ENCODE data around the gene POLQ.
"Not testable (repeated sequence)": the region's sequence is repeated elsewhere in the genome, so short reads cannot be mapped to it uniquely, and the experiment has no call there.

The POLQ gene

DNA sequence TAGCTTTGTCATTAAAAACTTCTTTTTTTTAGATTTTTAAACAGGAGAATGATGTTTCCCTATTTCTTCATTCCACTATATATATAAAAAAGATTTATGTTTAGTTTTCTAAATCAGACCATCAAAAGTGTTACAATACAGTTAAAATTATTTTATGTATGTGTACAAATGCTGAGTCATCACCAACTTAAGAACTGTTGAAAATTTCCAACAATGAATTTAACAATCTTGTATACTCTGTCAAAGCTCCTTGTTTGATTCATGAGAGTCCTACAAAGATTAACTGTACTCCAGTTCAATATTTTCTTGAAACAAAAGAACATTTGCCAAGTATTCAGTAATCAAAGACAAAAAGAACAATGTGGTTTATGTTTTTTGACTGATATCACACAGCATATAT is 82.0 kb downstream of the POLQ start:
- Histone ChIP-seq H3K4me1 (no peaks in the 10 kb centered on the region), H3K4me3 (no peak overlapping the region), H3K27ac (no peak overlapping the region), H4K20me1 (no peaks in the 10 kb centered on the region; a peak in 1 of 22 replicates), H3K9ac (no peak overlapping the region), H3K4me2 (no peak overlapping the region), H3K9me3 (replicated peaks in 1 of 11) (peaks cover 3 to 14% (median 6%) of the 10 kb centered on the region in 11 experiments; a peak in 20 of 22 replicates), H3K36me3 (peaks cover 38 to 100% (median 90%) of the 10 kb centered on the region in 11 experiments), H3K27me3 (no peaks in the 10 kb centered on the region)
- no peak for TF ChIP-seq Cebpa-rat (IDR thresholded peaks at IDR 0.05)

DNA sequence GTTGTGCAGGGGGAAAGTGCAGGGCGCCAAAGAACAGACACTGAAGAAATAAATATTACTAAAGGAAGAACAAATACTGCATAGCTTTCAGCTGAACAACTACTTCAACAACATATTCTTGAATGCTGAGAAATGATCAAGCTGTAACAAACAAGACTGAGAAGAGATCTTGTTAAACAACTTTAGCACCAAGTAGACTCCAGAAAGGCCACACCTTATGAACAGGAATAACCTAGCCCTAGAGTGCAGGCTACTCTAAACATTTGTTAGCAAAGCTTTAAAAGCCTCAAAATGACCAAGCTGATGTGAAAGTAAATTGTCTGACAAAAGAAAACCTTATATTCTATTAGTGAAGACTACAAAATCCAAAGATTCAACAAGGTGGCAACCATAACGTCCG is 83.2 kb downstream of the POLQ start:
- peaks cover 6 to 19% (median 11%) of the 10 kb centered on the region in 11 experiments; a peak in 20 of 22 replicates for H3K9me3 ChIP-seq (replicated peaks in 1 of 11)
- no peak overlapping the region for H3K4me2 ChIP-seq
- no peak for TF ChIP-seq Cebpa-rat (IDR thresholded peaks at IDR 0.05)
- H3K27ac ChIP-seq: no peak overlapping the region
- H3K4me3 ChIP-seq: no peak overlapping the region
- no peaks in the 10 kb centered on the region for H3K27me3 ChIP-seq
- no peaks in the 10 kb centered on the region for H4K20me1 ChIP-seq
- no peaks in the 10 kb centered on the region for H3K4me1 ChIP-seq
- peaks cover 39 to 96% (median 88%) of the 10 kb centered on the region in 11 experiments for H3K36me3 ChIP-seq
- no peak overlapping the region for H3K9ac ChIP-seq

DNA sequence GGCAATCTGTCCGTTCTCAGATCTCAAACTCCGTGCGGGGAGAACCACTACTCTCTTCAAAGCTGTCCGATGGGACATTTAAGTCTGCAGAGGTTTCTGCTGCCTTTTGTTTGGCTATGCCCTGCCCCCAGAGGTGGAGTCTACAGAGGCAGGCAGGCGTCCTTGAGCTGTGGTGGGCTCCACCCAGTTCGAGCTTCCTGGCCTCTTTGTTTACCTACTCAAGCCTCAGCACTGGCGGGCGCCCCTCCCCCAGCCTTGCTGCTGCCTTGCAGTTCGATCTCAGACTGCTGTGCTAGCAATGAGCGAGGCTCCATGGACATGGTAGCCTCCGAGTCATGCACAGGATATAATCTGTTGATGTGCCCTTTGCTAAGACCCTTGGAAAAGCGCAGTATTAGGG is 94.0 kb downstream of the POLQ start:
- H3K27ac ChIP-seq, H3K4me3 ChIP-seq, H3K27me3 ChIP-seq, H4K20me1 ChIP-seq, H3K9ac ChIP-seq, H3K4me2 ChIP-seq, H3K4me1 ChIP-seq: not testable (repeated sequence)
- Histone ChIP-seq H3K9me3 (replicated peaks in 1 of 11) (peaks cover 0 to 22% (median 6%) of the 10 kb centered on the region in 11 experiments; a peak in 8 of 22 replicates), H3K36me3 (peaks cover 3 to 66% (median 57%) of the 10 kb centered on the region in 11 experiments; a peak in 20 of 22 replicates)

DNA sequence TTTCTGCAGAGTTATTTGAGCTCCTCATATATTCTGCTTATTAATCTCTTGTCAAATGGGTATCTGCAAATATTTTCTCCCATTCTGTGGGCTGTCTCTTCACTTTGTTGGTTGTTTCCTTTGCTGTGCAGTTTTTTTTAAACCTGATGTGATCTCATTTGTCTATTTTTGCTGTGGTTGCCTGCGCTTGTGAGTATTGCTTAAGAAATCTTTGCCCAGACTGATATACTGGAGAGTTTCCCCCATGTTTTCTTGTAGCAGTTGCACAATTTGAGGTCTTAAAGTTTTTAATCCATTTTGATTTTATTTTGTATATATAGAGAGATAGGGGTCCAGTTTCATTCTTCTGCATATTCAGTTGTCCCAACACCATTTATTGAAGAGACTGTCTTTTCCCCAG is 102.3 kb downstream of the POLQ start:
- Histone ChIP-seq H3K4me2 (no peak overlapping the region), H4K20me1 (no peaks in the 10 kb centered on the region), H3K9ac (no peak overlapping the region), H3K27me3 (no peaks in the 10 kb centered on the region), H3K9me3 (replicated peaks in 1 of 11) (peaks cover 0 to 8% (median 0%) of the 10 kb centered on the region in 11 experiments; a peak in 2 of 22 replicates), H3K4me3 (no peak overlapping the region), H3K4me1 (no peaks in the 10 kb centered on the region), H3K27ac (no peak overlapping the region), H3K36me3 (peaks cover 0 to 100% (median 78%) of the 10 kb centered on the region in 11 experiments; a peak in 19 of 22 replicates)
- no peak for TF ChIP-seq Cebpa-rat (IDR thresholded peaks at IDR 0.05)

DNA sequence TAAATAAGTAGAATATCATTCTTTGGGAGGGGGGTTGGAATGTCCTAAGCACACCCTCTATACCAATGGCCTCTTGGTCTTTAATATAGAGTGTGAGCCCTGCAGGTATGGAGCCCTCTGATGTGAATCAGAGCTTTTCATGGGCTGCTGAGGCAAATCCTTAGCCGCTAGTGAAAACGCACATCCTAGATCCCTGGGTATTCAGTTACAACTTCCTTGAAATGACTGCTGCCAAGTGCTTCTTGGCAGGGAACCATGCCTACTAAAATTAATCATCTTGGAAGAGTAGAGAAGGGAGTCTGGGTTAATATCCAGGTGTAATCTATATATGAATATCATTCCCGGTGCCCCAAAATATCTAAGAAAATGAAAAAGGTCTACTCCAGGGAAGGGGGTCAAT is 109.1 kb downstream of the POLQ start:
- peaks cover 0 to 96% (median 71%) of the 10 kb centered on the region in 11 experiments; a peak in 19 of 22 replicates for H3K36me3 ChIP-seq
- H4K20me1 ChIP-seq: no peaks in the 10 kb centered on the region
- no peaks in the 10 kb centered on the region for H3K27me3 ChIP-seq
- H3K27ac ChIP-seq: no peak overlapping the region
- no peak overlapping the region for H3K9ac ChIP-seq
- H3K4me3 ChIP-seq: no peak overlapping the region
- H3K4me2 ChIP-seq: no peak overlapping the region
- TF ChIP-seq Cebpa-rat (IDR thresholded peaks at IDR 0.05): no peak
- H3K9me3 ChIP-seq (replicated peaks in 1 of 11): no peaks in the 10 kb centered on the region
- peaks cover 7 to 18% (median 14%) of the 10 kb centered on the region in 10 experiments; a peak in 15 of 20 replicates for H3K4me1 ChIP-seq

DNA sequence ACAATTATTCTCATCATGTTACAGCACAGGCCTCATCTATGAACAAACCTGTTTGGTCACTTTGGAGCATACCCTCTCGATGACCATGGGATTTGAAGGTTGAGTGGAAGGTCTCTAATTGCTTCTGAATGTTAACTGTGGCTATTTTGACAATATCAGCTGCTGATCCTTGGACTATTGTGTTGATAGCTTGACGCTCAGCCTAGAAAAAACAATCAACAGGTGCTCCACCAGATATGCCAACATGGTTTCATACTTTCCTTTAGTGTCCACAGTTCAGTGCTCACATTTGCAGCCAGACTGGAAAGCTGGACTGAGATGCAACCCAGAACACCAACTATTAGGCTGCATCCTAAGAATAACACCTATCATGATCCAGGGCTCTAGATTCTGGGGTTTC is 109.7 kb downstream of the POLQ start:
- peaks cover 7 to 18% (median 14%) of the 10 kb centered on the region in 10 experiments; a peak in 15 of 20 replicates for H3K4me1 ChIP-seq
- H3K4me3 ChIP-seq: no peak overlapping the region
- no peak overlapping the region for H3K4me2 ChIP-seq
- H3K36me3 ChIP-seq: peaks cover 0 to 96% (median 70%) of the 10 kb centered on the region in 11 experiments; a peak in 20 of 22 replicates
- no peak for TF ChIP-seq Cebpa-rat (IDR thresholded peaks at IDR 0.05)
- no peaks in the 10 kb centered on the region for H3K27me3 ChIP-seq
- no peaks in the 10 kb centered on the region for H4K20me1 ChIP-seq
- no peaks in the 10 kb centered on the region for H3K9me3 ChIP-seq (replicated peaks in 1 of 11)
- H3K9ac ChIP-seq: no peak overlapping the region
- H3K27ac ChIP-seq: no peak overlapping the region

DNA sequence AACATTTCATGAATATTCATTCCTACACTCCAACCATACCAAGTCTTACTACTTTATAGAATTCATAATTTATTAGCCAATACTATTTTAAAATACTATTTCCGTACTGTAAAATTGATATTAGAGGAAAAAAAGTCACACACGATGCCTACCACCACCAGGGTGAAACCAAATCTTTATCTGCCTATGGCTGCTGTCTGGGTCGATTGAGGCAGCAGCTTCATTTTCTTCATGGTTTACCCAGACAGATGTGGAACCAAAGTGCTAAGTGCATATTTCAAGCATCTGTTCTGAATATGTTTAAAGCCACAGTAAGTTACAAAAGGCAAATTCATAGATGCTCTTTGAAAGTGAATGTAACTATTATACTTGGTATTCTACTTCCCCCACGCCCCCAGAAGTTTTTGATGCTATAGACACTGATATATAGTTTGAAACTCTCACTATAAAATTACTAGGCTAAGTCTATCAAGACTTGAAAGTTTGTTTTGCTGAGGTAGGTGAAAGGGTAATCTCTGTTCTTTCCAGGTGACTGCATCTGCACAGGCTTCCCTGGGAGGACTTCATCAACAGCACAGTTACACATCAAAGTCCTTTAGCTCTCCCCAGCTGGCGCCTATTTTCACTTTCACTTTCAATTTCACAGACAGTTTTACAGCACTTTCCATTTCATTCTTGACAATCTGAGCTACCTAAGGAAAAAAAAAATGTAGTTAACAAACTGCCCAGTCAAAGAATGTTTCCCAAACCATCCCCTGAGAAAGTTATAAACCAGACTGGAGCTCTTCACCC is 113.9 kb downstream of the POLQ start:
- Histone ChIP-seq H3K4me1 (peaks cover 7 to 22% (median 14%) of the 10 kb centered on the region in 10 experiments; a peak in 15 of 20 replicates), H4K20me1 (no peaks in the 10 kb centered on the region), H3K27me3 (no peaks in the 10 kb centered on the region), H3K9ac (peak overlapping the region in 1 of 11 experiments; percentile 33; a peak in 2 of 22 replicates), H3K36me3 (peaks cover 15 to 96% (median 64%) of the 10 kb centered on the region in 11 experiments; a peak in 21 of 22 replicates), H3K4me3 (no peak overlapping the region), H3K9me3 (replicated peaks in 1 of 11) (no peaks in the 10 kb centered on the region), H3K27ac (no peak overlapping the region), H3K4me2 (peak overlapping the region; percentile 5 to 53 (median 36); a peak in 16 of 22 replicates)
- TF ChIP-seq Cebpa-rat (IDR thresholded peaks at IDR 0.05): no peak

DNA sequence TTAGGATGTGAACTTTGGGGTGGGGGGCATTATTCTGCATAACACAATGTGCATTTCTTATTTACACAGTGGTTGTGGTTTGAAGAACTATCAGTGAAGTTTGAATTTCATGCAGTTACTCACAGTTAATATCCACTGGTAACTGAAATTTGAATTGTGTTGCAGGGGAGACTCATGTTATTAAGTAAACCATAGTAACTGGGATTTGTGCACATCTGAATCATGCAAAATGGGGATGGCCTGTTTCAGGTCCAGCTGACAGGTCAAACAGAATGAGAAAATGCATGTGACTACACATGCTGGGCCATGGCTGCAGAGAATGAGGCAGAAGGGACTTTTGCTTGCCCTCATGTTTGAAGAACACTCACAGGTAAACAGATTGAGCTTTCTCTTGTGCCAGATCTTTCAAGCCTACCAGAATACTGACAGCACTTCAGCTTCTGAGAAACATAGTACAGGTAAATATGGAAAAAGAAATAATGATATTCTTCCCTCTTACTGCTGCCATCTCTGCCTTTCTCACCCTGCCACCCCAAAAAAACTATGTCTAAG is 115.0 kb downstream of the POLQ start:
- no peaks in the 10 kb centered on the region for H3K9me3 ChIP-seq (replicated peaks in 1 of 11)
- H3K4me3 ChIP-seq: no peak overlapping the region
- H3K36me3 ChIP-seq: peaks cover 15 to 96% (median 61%) of the 10 kb centered on the region in 11 experiments; a peak in 21 of 22 replicates
- no peak overlapping the region for H3K27ac ChIP-seq
- H3K9ac ChIP-seq: no peak overlapping the region
- H4K20me1 ChIP-seq: no peaks in the 10 kb centered on the region
- H3K4me1 ChIP-seq: peaks cover 7 to 22% (median 14%) of the 10 kb centered on the region in 10 experiments; a peak in 15 of 20 replicates
- no peaks in the 10 kb centered on the region for H3K27me3 ChIP-seq
- no peak overlapping the region for H3K4me2 ChIP-seq
- no peak for TF ChIP-seq Cebpa-rat (IDR thresholded peaks at IDR 0.05)

DNA sequence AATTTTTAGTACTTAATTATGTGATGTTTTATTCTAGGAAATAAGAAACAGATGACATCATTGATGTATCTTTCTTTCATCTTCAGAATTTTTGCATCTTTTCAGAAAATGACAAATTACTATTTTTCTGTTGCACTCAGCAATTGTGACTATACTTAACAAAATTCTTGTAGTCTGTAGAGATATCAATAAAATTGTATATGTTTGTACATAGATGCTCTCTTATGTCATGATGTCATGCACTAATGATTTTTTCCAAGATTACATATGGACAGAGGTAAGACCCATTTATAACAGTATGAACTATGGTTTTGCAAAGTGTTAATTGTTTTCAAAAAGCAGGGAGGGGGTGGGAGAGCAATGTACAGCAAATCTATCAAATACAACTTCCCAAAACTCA is 121.2 kb downstream of the POLQ start:
- Histone ChIP-seq H3K9me3 (replicated peaks in 1 of 11) (no peaks in the 10 kb centered on the region), H3K27me3 (no peaks in the 10 kb centered on the region), H3K27ac (no peak overlapping the region), H3K36me3 (peaks cover 0 to 79% (median 38%) of the 10 kb centered on the region in 11 experiments; a peak in 18 of 22 replicates), H3K4me1 (0 out of 20 replicates have a peak, but pooled peaks cover 0 to 4% (median 0%) of the 10 kb centered on the region in 10 experiments), H3K4me3 (no peak overlapping the region), H4K20me1 (no peaks in the 10 kb centered on the region), H3K4me2 (no peak overlapping the region), H3K9ac (no peak overlapping the region)
- no peak for TF ChIP-seq Cebpa-rat (IDR thresholded peaks at IDR 0.05)

Measured in BLaER1 treated with 17β-estradiol and CSF1 and Interleukin-3, amounts not matched to agents 10 nM and 100 nM (cell line).